ENCODE measurements around the gene POPDC2.

The POPDC2 gene

DNA sequence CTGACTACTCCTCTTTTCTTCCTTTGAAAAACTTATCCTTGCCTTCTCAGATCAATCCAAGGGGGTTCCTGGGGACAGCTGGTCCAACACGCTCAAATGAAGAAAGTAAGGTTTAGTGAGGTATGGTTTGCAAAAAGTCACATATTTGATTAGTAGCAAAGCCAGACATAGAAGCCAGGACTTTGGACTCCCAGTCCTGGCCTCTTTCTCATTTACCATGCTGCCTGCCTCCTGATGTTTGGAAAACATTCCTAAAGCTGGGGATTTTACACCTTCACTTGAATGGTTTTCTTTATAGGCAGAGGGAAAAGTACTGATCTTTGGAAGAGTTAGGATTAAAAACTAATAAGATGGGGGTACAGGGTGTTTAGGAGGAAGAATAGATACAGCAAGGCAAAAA is 14.6 kb downstream of the POPDC2 start:
- H3K27me3 ChIP-seq (ENCODE audit: control insufficient read depth, insufficient read depth, low read length), result no peaks in the 10 kb centered on the region
- H3K9ac ChIP-seq (ENCODE audit: low read length), result no peak overlapping the region
- peaks cover 4% of the 10 kb centered on the region for H3K4me1 ChIP-seq (ENCODE audit: control insufficient read depth, insufficient read depth, low read length)
- no peak overlapping the region for H3K4me3 ChIP-seq (ENCODE audit: low read length)
- H3K36me3 ChIP-seq (ENCODE audit: control insufficient read depth, insufficient read depth, low read length), result no peaks in the 10 kb centered on the region
- H3K9me3 ChIP-seq (ENCODE audit: control insufficient read depth, low read length), result no peaks in the 10 kb centered on the region

DNA sequence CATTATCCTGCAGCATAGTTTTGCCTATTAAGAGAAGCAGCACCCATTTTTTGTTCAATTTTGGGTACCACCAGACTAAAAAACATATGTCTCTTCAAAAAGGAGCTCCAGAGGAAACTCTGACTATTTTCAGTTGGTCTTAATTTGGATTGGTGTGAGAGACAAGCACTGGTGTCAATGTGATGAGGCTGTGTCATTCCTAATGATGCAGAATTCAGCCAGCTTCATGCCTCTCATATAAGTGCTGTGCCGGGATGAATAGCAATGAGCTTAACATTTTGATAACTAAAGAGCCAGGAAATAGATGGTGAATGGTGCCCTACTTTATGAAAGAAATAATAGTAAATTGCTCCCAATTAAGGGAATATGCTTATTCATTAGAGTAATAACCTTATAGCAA is 15.9 kb downstream of the POPDC2 start:
- H3K4me3 ChIP-seq (ENCODE audit: low read length), result no peak overlapping the region
- peaks cover 4% of the 10 kb centered on the region for H3K4me1 ChIP-seq (ENCODE audit: control insufficient read depth, insufficient read depth, low read length)
- H3K27me3 ChIP-seq (ENCODE audit: control insufficient read depth, insufficient read depth, low read length), result no peaks in the 10 kb centered on the region
- H3K9me3 ChIP-seq (ENCODE audit: control insufficient read depth, low read length), result no peaks in the 10 kb centered on the region
- no peak overlapping the region for H3K9ac ChIP-seq (ENCODE audit: low read length)
- no peaks in the 10 kb centered on the region for H3K36me3 ChIP-seq (ENCODE audit: control insufficient read depth, insufficient read depth, low read length)

DNA sequence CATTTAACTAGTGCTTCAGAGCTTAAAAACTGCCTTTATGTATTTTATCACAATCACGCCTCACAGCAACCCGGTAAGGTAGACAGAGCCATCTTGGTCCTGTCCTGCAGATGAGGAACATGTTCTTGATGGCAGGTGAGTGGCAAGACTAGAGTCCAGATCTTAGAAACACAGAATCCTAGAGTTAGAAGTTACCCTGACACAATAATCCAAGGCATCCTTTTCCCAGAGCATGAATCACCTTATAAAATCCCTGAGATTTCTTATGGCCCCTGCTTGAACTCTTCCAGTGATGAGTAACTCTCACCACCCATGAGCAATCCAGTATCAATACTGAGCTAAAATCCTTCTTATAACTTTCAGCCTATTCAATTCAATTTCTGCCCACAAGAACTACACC is 16.9 kb downstream of the POPDC2 start:
- Histone ChIP-seq H3K9ac (ENCODE audit: low read length) (no peak overlapping the region), H3K4me3 (ENCODE audit: low read length) (no peak overlapping the region), H3K27me3 (ENCODE audit: control insufficient read depth, insufficient read depth, low read length) (no peaks in the 10 kb centered on the region), H3K9me3 (ENCODE audit: control insufficient read depth, low read length) (no peaks in the 10 kb centered on the region), H3K4me1 (ENCODE audit: control insufficient read depth, insufficient read depth, low read length) (peaks cover 3% of the 10 kb centered on the region), H3K36me3 (ENCODE audit: control insufficient read depth, insufficient read depth, low read length) (no peaks in the 10 kb centered on the region)

DNA sequence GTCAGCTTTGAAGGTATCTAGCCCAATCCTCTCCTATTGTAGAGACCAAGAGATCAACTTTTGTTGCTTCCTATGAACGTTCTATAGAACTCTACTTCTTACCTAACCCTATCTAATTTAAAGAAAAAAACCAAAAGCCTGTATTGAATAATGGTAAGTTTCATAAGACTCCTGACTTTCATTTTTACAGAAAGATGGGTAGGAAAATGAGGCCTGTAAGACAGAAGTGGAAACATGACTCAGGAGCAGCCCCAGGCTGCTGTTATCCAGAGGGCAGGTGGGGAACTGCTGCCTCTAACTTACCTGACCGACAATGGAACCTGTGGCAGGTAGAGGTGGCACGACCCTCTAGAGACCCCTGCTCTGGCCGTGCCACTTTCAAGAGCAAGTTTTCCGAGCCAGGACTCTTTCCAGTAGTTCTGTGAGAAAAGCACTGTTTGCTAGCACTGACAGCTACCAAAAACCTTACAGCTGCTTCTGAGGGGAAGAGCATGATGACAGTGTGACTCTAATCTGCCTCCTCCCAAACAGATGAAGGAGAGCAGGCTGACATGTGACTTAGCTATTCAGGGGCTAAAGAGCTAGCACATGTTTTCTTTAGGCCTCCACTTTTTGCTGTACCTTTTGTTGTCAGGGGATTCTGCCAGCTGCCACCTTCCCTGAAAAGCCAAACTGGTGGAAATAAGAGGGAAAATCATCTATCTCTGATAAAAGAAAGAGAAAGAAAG is 17.5 kb downstream of the POPDC2 start:
- no peaks in the 10 kb centered on the region for H3K27me3 ChIP-seq (ENCODE audit: control insufficient read depth, insufficient read depth, low read length)
- H3K4me3 ChIP-seq (ENCODE audit: low read length), result no peak overlapping the region
- no peaks in the 10 kb centered on the region for H3K4me1 ChIP-seq (ENCODE audit: control insufficient read depth, insufficient read depth, low read length)
- no peaks in the 10 kb centered on the region for H3K9me3 ChIP-seq (ENCODE audit: control insufficient read depth, low read length)
- H3K9ac ChIP-seq (ENCODE audit: low read length), result no peak overlapping the region
- H3K36me3 ChIP-seq (ENCODE audit: control insufficient read depth, insufficient read depth, low read length), result no peaks in the 10 kb centered on the region

DNA sequence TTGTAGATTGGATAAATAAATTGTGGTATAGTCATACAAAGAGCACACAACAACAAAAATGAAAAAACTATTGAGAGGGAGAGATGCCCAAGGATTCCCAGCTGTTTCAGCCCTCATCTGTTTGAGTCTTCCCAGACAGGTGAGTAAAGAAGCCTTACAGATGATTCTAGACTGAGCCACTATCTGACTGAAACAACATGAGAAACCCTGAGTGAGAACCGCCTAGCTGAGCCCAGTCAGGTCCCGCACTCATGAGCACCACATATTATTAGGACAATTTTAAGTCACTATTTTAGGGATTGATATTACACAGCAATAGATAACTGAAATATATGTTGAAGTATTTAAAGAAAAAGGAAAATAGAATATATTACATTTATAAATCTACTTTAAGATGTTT is 19.0 kb downstream of the POPDC2 start:
- H3K27me3 ChIP-seq (ENCODE audit: control insufficient read depth, insufficient read depth, low read length), result no peaks in the 10 kb centered on the region
- peaks cover 5% of the 10 kb centered on the region for H3K4me1 ChIP-seq (ENCODE audit: control insufficient read depth, insufficient read depth, low read length)
- H3K36me3 ChIP-seq (ENCODE audit: control insufficient read depth, insufficient read depth, low read length), result no peaks in the 10 kb centered on the region
- no peaks in the 10 kb centered on the region for H3K9me3 ChIP-seq (ENCODE audit: control insufficient read depth, low read length)
- H3K4me3 ChIP-seq (ENCODE audit: low read length), result no peak overlapping the region
- no peak overlapping the region for H3K9ac ChIP-seq (ENCODE audit: low read length)

DNA sequence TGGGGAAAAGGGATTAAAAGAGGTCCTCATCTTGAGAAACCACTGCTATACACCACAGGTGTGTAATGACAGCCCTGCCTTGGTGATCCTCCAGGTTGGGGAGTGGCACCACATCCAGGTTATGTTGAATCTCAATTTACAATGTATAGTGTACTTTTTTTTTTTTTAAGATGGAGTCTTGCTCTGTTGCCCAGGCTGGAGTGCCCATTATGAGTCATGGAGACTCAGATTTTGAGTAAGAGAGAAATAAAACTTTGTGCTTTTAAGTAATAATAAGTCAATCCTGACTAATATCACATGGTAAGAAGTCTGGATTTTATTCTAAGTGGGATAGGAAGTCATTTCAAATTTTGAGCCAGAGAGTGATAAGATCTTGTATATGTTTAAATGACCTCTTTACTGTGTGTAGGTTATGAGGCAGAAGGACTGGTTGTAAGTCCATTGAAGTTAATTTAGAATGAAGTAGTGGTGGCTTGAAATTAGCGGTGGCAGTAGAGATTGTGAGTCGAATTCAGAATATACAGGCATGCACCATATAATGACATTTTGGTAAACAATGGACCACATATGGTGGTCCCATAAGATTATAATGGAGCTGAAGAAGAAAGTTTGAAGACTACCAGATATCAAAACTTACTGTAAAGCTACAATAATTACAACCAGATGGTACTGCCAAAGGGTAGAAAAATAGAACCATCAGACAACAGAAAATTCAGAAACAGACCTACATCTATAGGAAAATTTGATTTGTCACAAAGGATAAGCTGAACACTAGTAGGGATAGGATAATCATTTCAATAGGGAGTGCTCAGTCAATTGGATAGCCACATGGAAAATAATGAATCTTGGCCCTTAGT is 20.7 kb downstream of the POPDC2 start:
- Histone ChIP-seq H3K9me3 (ENCODE audit: control insufficient read depth, low read length) (no peaks in the 10 kb centered on the region), H3K4me3 (ENCODE audit: low read length) (no peak overlapping the region), H3K27me3 (ENCODE audit: control insufficient read depth, insufficient read depth, low read length) (no peaks in the 10 kb centered on the region), H3K9ac (ENCODE audit: low read length) (no peak overlapping the region), H3K36me3 (ENCODE audit: control insufficient read depth, insufficient read depth, low read length) (no peaks in the 10 kb centered on the region), H3K4me1 (ENCODE audit: control insufficient read depth, insufficient read depth, low read length) (peaks cover 11% of the 10 kb centered on the region)

DNA sequence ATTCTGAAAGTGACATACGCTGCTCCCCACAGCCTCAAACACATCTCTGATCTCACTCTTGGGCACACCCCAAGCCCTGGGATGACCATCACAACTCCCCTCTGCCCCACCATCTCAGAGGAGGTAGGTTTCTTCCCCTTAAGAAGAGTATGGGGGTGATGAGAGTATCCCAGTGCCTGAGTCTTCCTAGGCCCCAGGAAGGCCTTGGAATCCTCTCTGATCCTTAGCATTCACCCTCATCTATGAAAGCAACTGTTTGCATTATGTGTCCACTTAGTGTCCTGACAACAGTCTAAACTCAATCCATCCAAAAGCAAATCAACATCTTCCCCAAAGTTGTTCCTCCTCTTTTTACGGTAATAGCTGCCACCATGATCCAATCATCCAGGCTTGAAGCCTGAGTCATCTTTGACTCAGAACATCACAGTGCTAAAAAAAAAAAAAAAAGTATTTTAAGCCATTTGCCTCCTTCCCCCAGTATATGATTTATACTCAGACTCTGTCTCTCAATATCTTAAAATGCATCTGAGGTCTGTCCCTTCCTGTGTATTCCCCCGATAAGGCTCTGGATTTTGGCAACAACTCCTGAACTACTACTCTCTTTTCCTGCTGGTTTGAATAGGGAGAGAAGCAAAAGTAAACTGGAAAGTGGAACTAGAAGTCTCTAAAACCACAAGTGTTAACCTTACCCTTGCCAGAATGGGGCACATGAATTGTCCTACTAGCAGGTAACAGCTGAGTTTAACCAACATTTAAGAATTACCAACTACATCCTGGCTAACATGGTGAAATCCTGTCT is 22.5 kb downstream of the POPDC2 start:
- peaks cover 11% of the 10 kb centered on the region for H3K4me1 ChIP-seq (ENCODE audit: control insufficient read depth, insufficient read depth, low read length)
- no peaks in the 10 kb centered on the region for H3K9me3 ChIP-seq (ENCODE audit: control insufficient read depth, low read length)
- no peaks in the 10 kb centered on the region for H3K36me3 ChIP-seq (ENCODE audit: control insufficient read depth, insufficient read depth, low read length)
- no peaks in the 10 kb centered on the region for H3K27me3 ChIP-seq (ENCODE audit: control insufficient read depth, insufficient read depth, low read length)
- no peak overlapping the region for H3K4me3 ChIP-seq (ENCODE audit: low read length)
- no peak overlapping the region for H3K9ac ChIP-seq (ENCODE audit: low read length)

DNA sequence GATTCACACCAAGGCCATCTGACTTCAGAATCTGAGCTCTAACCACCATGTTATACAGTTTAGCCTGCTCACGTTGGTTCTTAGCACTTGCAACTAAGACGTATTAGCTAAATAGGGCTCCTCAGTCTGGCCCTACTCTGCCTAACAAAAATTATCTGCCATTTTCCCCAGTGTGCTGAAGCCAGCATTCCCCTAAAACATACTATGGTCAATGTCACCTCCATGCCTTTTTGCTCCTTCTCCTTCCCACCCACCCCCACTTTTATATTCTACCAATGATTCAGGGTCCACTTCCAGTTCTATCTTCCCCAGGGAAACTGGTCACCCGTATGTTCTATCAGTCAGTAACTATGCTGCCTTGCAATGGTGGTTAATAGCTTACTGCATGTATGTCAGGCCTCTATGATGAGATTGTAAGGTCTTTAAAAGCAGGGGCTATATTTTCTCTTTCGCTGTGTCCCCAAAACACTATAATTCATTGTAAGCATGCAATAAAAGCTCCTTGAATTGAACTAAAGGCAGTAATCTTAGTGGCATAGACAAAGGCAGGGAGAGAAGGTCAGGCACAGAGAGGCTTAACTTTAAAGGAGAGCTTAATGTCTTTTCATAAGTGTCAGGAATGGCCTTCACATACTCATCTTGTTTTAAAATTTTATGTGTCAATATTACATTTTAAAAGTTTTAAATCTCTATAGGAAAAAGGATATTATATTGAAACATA is 23.3 kb downstream of the POPDC2 start:
- H3K4me3 ChIP-seq (ENCODE audit: low read length), result no peak overlapping the region
- no peaks in the 10 kb centered on the region for H3K27me3 ChIP-seq (ENCODE audit: control insufficient read depth, insufficient read depth, low read length)
- peaks cover 11% of the 10 kb centered on the region for H3K4me1 ChIP-seq (ENCODE audit: control insufficient read depth, insufficient read depth, low read length)
- no peak overlapping the region for H3K9ac ChIP-seq (ENCODE audit: low read length)
- no peaks in the 10 kb centered on the region for H3K36me3 ChIP-seq (ENCODE audit: control insufficient read depth, insufficient read depth, low read length)
- H3K9me3 ChIP-seq (ENCODE audit: control insufficient read depth, low read length), result no peaks in the 10 kb centered on the region

DNA sequence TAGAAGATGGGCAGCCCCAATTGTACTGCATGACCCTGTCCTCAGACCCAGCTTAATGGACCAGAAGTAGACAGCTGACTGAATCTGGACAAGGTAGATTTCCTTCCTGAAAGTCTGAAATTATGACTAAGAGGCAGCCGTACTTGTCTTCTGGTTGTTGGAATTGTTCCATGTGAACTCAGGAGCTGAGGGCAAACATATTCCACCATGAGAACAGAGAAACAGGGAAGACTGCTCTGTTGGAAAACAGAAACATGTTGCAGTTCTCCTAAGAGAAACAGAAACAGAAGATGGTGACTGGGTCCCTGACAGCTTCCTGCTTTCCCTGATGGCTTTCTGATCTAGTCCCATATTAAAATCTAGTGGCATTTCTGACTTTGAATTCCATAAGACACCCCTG is 24.1 kb downstream of the POPDC2 start:
- Histone ChIP-seq H3K4me3 (ENCODE audit: low read length) (no peak overlapping the region), H3K27me3 (ENCODE audit: control insufficient read depth, insufficient read depth, low read length) (no peaks in the 10 kb centered on the region), H3K36me3 (ENCODE audit: control insufficient read depth, insufficient read depth, low read length) (no peaks in the 10 kb centered on the region), H3K9me3 (ENCODE audit: control insufficient read depth, low read length) (no peaks in the 10 kb centered on the region), H3K9ac (ENCODE audit: low read length) (no peak overlapping the region), H3K4me1 (ENCODE audit: control insufficient read depth, insufficient read depth, low read length) (peaks cover 11% of the 10 kb centered on the region)

DNA sequence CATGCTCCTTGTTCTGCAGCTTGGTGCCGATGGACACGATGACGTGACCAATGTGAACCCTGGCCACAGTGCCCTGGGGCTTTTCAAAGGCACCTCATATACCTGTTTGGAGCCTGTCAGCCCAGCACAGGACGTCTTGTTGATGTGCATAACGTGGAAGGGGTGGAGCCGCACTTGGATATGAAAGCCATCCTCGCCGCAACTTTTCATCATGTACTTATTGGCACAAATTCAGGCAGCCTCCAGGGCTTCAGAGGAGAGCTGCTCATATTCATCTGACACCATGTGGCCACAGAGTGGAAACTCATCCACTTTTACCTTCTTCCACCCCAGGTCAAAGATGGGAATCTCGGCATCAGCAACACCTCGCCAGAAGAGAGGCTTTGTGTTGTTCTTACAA is 24.7 kb downstream of the POPDC2 start:
- Histone ChIP-seq H3K9ac (ENCODE audit: low read length) (no peak overlapping the region), H3K4me3 (ENCODE audit: low read length) (no peak overlapping the region), H3K4me1 (ENCODE audit: control insufficient read depth, insufficient read depth, low read length) (peaks cover 11% of the 10 kb centered on the region), H3K9me3 (ENCODE audit: control insufficient read depth, low read length) (no peaks in the 10 kb centered on the region), H3K27me3 (ENCODE audit: control insufficient read depth, insufficient read depth, low read length) (no peaks in the 10 kb centered on the region), H3K36me3 (ENCODE audit: control insufficient read depth, insufficient read depth, low read length) (no peaks in the 10 kb centered on the region)

DNA sequence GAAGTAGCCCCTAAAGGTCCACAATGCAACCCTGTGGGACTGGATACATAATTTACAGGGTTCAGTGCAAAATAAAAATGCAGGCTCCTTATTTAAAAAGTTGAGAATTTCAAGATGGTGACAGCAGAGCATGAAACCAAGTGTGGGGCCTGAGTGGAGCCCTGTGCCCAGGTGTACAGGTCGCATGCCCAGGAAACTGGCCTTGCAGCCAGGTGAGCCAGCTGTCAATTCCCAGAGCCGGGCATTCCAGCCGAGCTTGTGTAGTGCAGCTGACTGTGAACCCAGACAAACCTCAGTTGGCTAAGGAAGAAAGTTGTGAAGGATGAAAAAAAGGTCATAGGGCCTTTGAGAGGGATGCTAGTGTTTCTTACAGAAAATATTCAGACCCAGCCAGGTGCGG is 27.6 kb downstream of the POPDC2 start:
- no peak overlapping the region for H3K4me3 ChIP-seq (ENCODE audit: low read length)
- H3K4me1 ChIP-seq (ENCODE audit: control insufficient read depth, insufficient read depth, low read length), result peaks cover 11% of the 10 kb centered on the region
- no peaks in the 10 kb centered on the region for H3K36me3 ChIP-seq (ENCODE audit: control insufficient read depth, insufficient read depth, low read length)
- H3K9ac ChIP-seq (ENCODE audit: low read length), result no peak overlapping the region
- no peaks in the 10 kb centered on the region for H3K27me3 ChIP-seq (ENCODE audit: control insufficient read depth, insufficient read depth, low read length)
- H3K9me3 ChIP-seq (ENCODE audit: control insufficient read depth, low read length), result no peaks in the 10 kb centered on the region

Measured in mucosa of stomach (tissue), 1 donor.